Activated T-helper 2 cell treated with anti-CD3 and anti-CD28 coated beads, Interferon-gamma antibody, Interleukin-2, Interleukin-4, amounts not matched to agents 10 μg/mL and 5 μg/mL and 100 μg/mL, durations not matched to agents 14 hours and 24 hours and 36 hours (primary cell): ENCODE data around the gene TSPAN7. TPM values are rescaled to one million over a fixed set of nuclear protein-coding genes. Genes with fewer than 3 reads are reported as not detected.

ENCODE experiments used
- DNase-seq: peaks from one replicate; pipeline ENCODE4 v3.0.0; 2021; ENCODE audit warnings: low spot score
- H3K27ac Mint-ChIP-seq: one replicate; pipeline ENCODE4 v1.8.0; 2021; ENCODE audit warnings: mixed read lengths
- H3K27me3 Mint-ChIP-seq: one replicate; pipeline ENCODE4 v1.8.0; 2021; ENCODE audit warnings: low read depth, mixed read lengths
- H3K36me3 Mint-ChIP-seq: one replicate; pipeline ENCODE4 v1.8.0; 2021; ENCODE audit warnings: low read depth, mixed read lengths
- H3K4me1 Mint-ChIP-seq: one replicate; pipeline ENCODE4 v1.8.0; 2021; ENCODE audit warnings: low read depth, mixed read lengths
- H3K4me3 Mint-ChIP-seq: one replicate; pipeline ENCODE4 v1.8.0; 2021; ENCODE audit warnings: low read depth, mild to moderate bottlenecking, moderate library complexity, mixed read lengths
- H3K9me3 Mint-ChIP-seq: one replicate; pipeline ENCODE4 v1.8.0; 2021; ENCODE audit warnings: mixed read lengths
- intact Hi-C: fragments of 100-400 bp; cut with micrococcal nuclease; formaldehyde crosslinking; loops from one replicate; pipeline ENCODE4 v1.15.1; 2023
- total RNA-seq: library from RNA; stranded (reverse); gene quantifications from 2 replicates; pipeline ENCODE4 v1.2.3, GENCODE V29; 2022

The TSPAN7 gene
- total RNA-seq, 1 donor from 2014 or later = not detected

DNA sequence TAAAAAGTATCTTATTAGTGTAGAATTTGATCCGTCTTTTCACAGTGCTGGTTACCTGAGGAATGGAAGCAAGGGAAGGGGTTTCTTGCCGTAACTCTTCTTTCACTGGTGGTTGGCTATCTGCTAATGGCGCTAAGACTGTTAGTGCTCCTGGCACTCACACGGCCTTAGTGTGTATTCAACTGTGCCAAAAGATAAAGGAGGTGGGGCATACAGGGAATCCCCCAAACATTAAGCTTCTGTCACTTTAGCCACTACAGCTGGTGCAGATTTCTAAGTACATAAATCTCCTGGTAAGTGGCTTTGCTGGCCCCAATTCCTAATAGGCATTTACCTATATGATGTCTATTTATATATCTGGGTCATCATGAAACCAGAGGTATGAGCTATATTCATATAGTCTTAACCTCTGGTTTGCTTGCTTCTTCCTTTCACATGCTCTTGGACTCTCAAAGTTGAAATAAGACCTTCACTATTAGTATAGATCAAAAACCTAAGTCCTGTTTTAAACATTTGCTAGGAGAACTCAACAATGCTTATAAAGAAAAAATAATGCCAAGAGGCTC lies 95.1 kb downstream of the TSPAN7 start:
- H3K4me3 Mint-ChIP-seq = no peak overlapping the region

GRCh38 chrX:38657562-38657961 lies 96.2 kb downstream of the TSPAN7 start:
- H3K4me1 Mint-ChIP-seq = peaks cover 4% of the 10 kb centered on the region
- H3K27me3 Mint-ChIP-seq = no peaks in the 10 kb centered on the region
- H3K27ac Mint-ChIP-seq = no peak overlapping the region
- no peak overlapping the region for H3K4me3 Mint-ChIP-seq
- H3K9me3 Mint-ChIP-seq = no peaks in the 10 kb centered on the region
- intact Hi-C loops = no loop called here
- DNase-seq = no peak
- no peaks in the 10 kb centered on the region for H3K36me3 Mint-ChIP-seq

More for the DNA sequence above, 95.1 kb downstream of the TSPAN7 start:
- Mint-ChIP-seq H3K9me3 (no peaks in the 10 kb centered on the region), H3K36me3 (no peaks in the 10 kb centered on the region), H3K27me3 (no peaks in the 10 kb centered on the region), H3K27ac (no peak overlapping the region), H3K4me1 (no peaks in the 10 kb centered on the region)
- intact Hi-C loops = no loop called here
- no peak for DNase-seq

DNA sequence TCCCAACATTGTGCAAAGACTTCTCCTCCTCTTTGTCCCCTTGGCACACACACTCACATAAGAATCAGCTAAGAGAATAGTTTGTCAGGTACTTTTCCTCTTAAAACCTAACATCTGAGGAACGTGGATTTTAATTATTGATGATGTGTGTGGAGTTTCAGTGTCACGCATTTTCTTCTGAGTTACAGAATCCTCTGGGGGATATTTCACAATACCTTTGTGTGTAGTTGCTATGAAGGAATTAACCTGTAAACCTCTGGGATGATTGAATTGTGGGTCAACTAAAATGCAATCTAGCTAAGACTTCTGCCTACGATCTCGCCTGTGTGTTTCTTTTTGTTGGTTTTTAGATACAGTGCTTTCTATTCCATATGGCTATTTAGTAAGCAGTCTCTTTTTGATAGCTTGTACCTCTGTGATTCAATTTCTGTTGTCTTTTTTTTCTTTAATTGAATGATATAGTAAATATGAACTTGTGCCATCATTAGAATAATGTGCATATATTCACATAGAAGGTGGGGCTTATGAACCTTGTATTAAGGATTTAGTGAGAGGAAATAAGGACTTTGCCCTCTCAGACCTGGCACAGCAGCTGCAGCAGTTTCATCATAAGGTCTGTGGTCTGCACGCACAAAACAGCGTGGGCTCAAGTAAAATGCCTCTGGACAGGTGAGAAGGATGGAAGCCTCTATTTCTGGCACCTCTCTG lies 99.2 kb downstream of the TSPAN7 start:
- Mint-ChIP-seq H3K9me3 (no peaks in the 10 kb centered on the region), H3K27me3 (no peaks in the 10 kb centered on the region), H3K27ac (no peak overlapping the region), H3K36me3 (no peaks in the 10 kb centered on the region), H3K4me1 (peaks cover 4% of the 10 kb centered on the region), H3K4me3 (no peak overlapping the region)
- intact Hi-C loops = no loop called here
- no peak for DNase-seq

DNA sequence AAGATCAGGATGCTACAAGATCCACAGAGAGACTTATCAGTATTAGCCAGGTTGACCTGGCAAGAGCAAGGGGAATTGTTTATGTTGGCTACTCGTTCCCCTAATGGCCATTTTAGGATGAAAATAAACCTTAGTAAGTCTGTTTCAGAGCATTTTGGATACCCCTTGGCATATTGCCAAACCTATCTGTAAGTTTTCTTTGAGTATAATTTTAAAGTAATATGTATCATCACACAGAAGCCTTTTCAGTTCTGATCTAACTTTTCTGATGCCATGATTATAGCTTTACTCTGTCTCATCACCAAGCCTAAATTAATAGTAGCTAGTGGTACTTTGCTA lies 99.7 kb downstream of the TSPAN7 start:
- intact Hi-C loops = no loop called here
- no peaks in the 10 kb centered on the region for H3K27me3 Mint-ChIP-seq
- H3K27ac Mint-ChIP-seq = no peak overlapping the region

DNA sequence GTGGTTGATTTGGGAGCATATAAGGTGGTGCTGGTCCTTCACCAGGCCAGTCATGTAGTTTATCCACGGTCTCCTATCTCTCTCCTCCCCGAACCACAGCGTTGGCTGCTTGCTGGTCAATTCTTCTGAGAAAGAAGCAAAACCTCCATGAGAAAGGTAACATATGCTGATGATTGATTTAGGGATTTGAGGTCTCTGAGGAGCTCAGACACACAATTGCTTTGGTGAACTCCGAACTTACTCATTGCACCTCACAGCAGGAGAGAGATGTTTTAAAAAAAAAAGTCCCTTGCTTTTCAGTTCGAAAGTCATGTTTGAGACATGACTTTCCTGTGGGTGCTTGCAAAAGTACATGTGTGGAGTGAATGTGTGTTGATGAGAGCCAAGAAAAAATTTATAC lies 100.2 kb downstream of the TSPAN7 start:
- intact Hi-C loops = no loop called here
- no peaks in the 10 kb centered on the region for H3K27me3 Mint-ChIP-seq
- no peak overlapping the region for H3K4me3 Mint-ChIP-seq
- DNase-seq = no peak
- no peaks in the 10 kb centered on the region for H3K36me3 Mint-ChIP-seq
- H3K4me1 Mint-ChIP-seq = peaks cover 4% of the 10 kb centered on the region
- no peaks in the 10 kb centered on the region for H3K9me3 Mint-ChIP-seq
- no peak overlapping the region for H3K27ac Mint-ChIP-seq

More for the DNA sequence above, 99.7 kb downstream of the TSPAN7 start:
- H3K9me3 Mint-ChIP-seq = no peaks in the 10 kb centered on the region
- H3K36me3 Mint-ChIP-seq = no peaks in the 10 kb centered on the region
- DNase-seq = no peak
- H3K4me3 Mint-ChIP-seq = no peak overlapping the region
- H3K4me1 Mint-ChIP-seq = peaks cover 4% of the 10 kb centered on the region

- intact Hi-C loops = no loop called here
- Mint-ChIP-seq H3K4me3 (no peak overlapping the region), H3K27ac (no peak overlapping the region), H3K27me3 (no peaks in the 10 kb centered on the region), H3K4me1 (peaks cover 4% of the 10 kb centered on the region), H3K36me3 (no peaks in the 10 kb centered on the region), H3K9me3 (no peaks in the 10 kb centered on the region)
- DNase-seq = no peak
Observed at GRCh38 chrX:38662640-38663039, 101.3 kb downstream of the TSPAN7 start.

- no peak overlapping the region for H3K27ac Mint-ChIP-seq
- H3K4me3 Mint-ChIP-seq = no peak overlapping the region
- H3K27me3 Mint-ChIP-seq = no peaks in the 10 kb centered on the region
- no peaks in the 10 kb centered on the region for H3K9me3 Mint-ChIP-seq
- intact Hi-C loops = no loop called here
- H3K4me1 Mint-ChIP-seq = peaks cover 4% of the 10 kb centered on the region
- no peaks in the 10 kb centered on the region for H3K36me3 Mint-ChIP-seq
- no peak for DNase-seq
Observed at GRCh38 chrX:38664285-38664684, 102.9 kb downstream of the TSPAN7 start.

GRCh38 chrX:38666909-38667308 lies 105.6 kb downstream of the TSPAN7 start:
- Mint-ChIP-seq H3K27ac (no peak overlapping the region), H3K36me3 (no peaks in the 10 kb centered on the region), H3K27me3 (no peaks in the 10 kb centered on the region), H3K4me3 (no peak overlapping the region), H3K9me3 (no peaks in the 10 kb centered on the region), H3K4me1 (peaks cover 5% of the 10 kb centered on the region)
- intact Hi-C loops = no loop called here
- no peak for DNase-seq

GRCh38 chrX:38668771-38669170 lies 107.4 kb downstream of the TSPAN7 start:
- H3K4me3 Mint-ChIP-seq = no peak overlapping the region

GRCh38 chrX:38669428-38669827 lies 108.1 kb downstream of the TSPAN7 start:
- Mint-ChIP-seq H3K27me3 (no peaks in the 10 kb centered on the region), H3K36me3 (no peaks in the 10 kb centered on the region), H3K27ac (no peak overlapping the region), H3K4me1 (peaks cover 2% of the 10 kb centered on the region), H3K4me3 (no peak overlapping the region), H3K9me3 (no peaks in the 10 kb centered on the region)
- DNase-seq = no peak
- intact Hi-C loops = no loop called here

More at GRCh38 chrX:38668771-38669170, 107.4 kb downstream of the TSPAN7 start:
- intact Hi-C loops = no loop called here
- no peaks in the 10 kb centered on the region for H3K27me3 Mint-ChIP-seq
- H3K4me1 Mint-ChIP-seq = peaks cover 2% of the 10 kb centered on the region
- H3K36me3 Mint-ChIP-seq = no peaks in the 10 kb centered on the region
- H3K9me3 Mint-ChIP-seq = no peaks in the 10 kb centered on the region
- DNase-seq = no peak
- no peak overlapping the region for H3K27ac Mint-ChIP-seq

DNA sequence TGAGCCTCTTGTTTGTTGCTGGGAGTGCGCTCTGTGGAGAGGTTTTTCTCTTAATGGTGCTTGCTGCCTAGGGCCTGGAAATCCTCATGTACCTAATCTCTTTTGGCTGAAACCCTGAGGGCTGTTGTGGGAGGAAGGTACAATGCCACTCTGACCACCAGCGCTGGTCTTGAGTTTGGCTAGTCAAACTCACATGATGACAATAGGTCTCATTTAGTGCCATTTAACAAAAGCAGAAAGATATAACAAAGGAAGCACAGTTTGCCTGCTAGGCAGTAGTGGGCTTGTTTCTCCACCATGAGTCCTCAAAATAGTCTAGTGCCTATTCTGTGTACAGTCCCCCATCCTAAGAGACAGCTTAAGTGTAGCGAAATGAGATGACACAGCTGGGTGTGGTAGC lies 111.3 kb downstream of the TSPAN7 start:
- H3K4me3 Mint-ChIP-seq = no peak overlapping the region
- H3K36me3 Mint-ChIP-seq = no peaks in the 10 kb centered on the region
- intact Hi-C loops = no loop called here
- no peaks in the 10 kb centered on the region for H3K27me3 Mint-ChIP-seq
- no peak for DNase-seq
- H3K27ac Mint-ChIP-seq = no peak overlapping the region
- H3K4me1 Mint-ChIP-seq = peaks cover 11% of the 10 kb centered on the region
- no peaks in the 10 kb centered on the region for H3K9me3 Mint-ChIP-seq

GRCh38 chrX:38675856-38676255 lies 114.5 kb downstream of the TSPAN7 start:
- Mint-ChIP-seq H3K4me1 (peaks cover 18% of the 10 kb centered on the region), H3K9me3 (no peaks in the 10 kb centered on the region), H3K27ac (no peak overlapping the region), H3K4me3 (no peak overlapping the region), H3K36me3 (no peaks in the 10 kb centered on the region), H3K27me3 (no peaks in the 10 kb centered on the region)
- intact Hi-C loops = loop anchor here (1.0 kb wide), 1 partner anchor 28 kb away; no protein-coding TSS in a partner anchor
- no peak for DNase-seq

DNA sequence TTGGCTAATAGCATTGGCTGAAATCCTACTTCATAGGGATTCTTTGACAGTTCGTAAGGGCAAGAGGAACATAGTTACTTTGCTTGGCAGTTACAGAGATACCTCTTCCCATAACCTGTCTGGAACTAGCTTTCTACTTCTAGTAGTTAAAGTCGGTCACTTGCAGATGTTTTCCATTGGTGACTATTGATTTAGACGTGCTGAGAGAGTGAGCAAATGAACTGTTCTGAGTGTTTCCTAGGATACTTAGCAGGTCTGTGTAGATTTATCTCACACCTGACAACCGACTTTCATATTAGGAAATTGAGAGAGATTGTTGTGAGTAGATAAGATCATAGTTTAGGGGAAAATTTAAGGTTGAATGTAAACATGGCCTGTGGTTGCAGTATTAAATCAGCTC lies 116.8 kb downstream of the TSPAN7 start:
- Mint-ChIP-seq H3K9me3 (no peaks in the 10 kb centered on the region), H3K36me3 (no peaks in the 10 kb centered on the region), H3K4me1 (peaks cover 18% of the 10 kb centered on the region), H3K27me3 (peaks cover 2% of the 10 kb centered on the region), H3K27ac (no peak overlapping the region), H3K4me3 (no peak overlapping the region)
- intact Hi-C loops = no loop called here
- DNase-seq = no peak
